CD14-positive monocyte (primary cell): ENCODE results near the gene RPL23. TPM values are rescaled to one million over a fixed set of nuclear protein-coding genes. Genes with fewer than 3 reads are reported as not detected.

ENCODE experiments used
- DNase-seq, 3 donors: peaks; one replicate each; pipeline ENCODE4 v3.0.0-alpha.2; 2011 to 2022
- H2AFZ ChIP-seq: 2 replicates; pipeline ENCODE4 v1.6.0; 2012; ENCODE audit warnings: mild to moderate bottlenecking, low read depth, low read length, inconsistent platforms; ENCODE audit not compliant: insufficient read depth, poor library complexity, severe bottlenecking
- H3K27ac ChIP-seq, 2 donors: 1 replicate in 1 of 2; 2 replicates in 1 of 2; pipeline ENCODE4 v1.5.1; 2012 to 2013; ENCODE audit warnings: low read length in 2 of 2, control low read depth in 1 of 2, inconsistent platforms in 1 of 2, low read depth in 1 of 2, mild to moderate bottlenecking in 1 of 2
- H3K27me3 ChIP-seq, 2 donors: one replicate each; pipeline versions ENCODE4 v1.6.0 to v1.6.1; 2011 to 2013; ENCODE audit warnings: low read length in 2 of 2; ENCODE audit not compliant: control insufficient read depth in 2 of 2, insufficient read depth in 2 of 2
- H3K36me3 ChIP-seq, 2 donors: replicated peaks in 1 of 2; 1 replicate in 1 of 2; 2 replicates in 1 of 2; pipeline versions ENCODE4 v1.5.1 to v1.6.1; 2012 to 2013; ENCODE audit warnings: low read length in 2 of 2, control low read depth in 1 of 2, inconsistent platforms in 1 of 2, mild to moderate bottlenecking in 1 of 2; ENCODE audit not compliant: insufficient read depth in 2 of 2, control insufficient read depth in 1 of 2
- H3K4me1 ChIP-seq, 2 donors: 1 replicate in 1 of 2; 2 replicates in 1 of 2; pipeline versions ENCODE4 v1.5.1 to v1.6.1; 2012 to 2013; ENCODE audit warnings: low read length in 2 of 2, control low read depth in 1 of 2, inconsistent platforms in 1 of 2, mild to moderate bottlenecking in 1 of 2, moderate library complexity in 1 of 2; ENCODE audit not compliant: insufficient read depth in 2 of 2, control insufficient read depth in 1 of 2
- H3K4me2 ChIP-seq: replicated peaks from 2 replicates; pipeline ENCODE3; 2012; ENCODE audit warnings: low read length, moderate library complexity, mild to moderate bottlenecking; ENCODE audit not compliant: poor library complexity, severe bottlenecking; ENCODE audit errors: extremely low read depth
- H3K4me3 ChIP-seq, 3 experiments: fragments of 200-600 bp in 1 of 3; sonication (generic) in 1 of 3; replicated peaks in 1 of 3; 1 replicate in 2 of 3; 2 replicates in 1 of 3; pipeline ENCODE4 v1.5.1; 2011 to 2013; ENCODE audit warnings: low read length in 3 of 3, mild to moderate bottlenecking in 3 of 3, control low read depth in 2 of 3, low read depth in 2 of 3, inconsistent platforms in 1 of 3, moderate library complexity in 1 of 3
- H3K79me2 ChIP-seq: 2 replicates; pipeline ENCODE4 v1.6.0; 2012; ENCODE audit warnings: mild to moderate bottlenecking, control low read depth, inconsistent platforms, low read length, moderate library complexity; ENCODE audit not compliant: insufficient read depth
- H3K9ac ChIP-seq: 2 replicates; pipeline ENCODE4 v1.6.0; 2017; ENCODE audit warnings: low read length, mild to moderate bottlenecking; ENCODE audit not compliant: insufficient read depth, poor library complexity, severe bottlenecking
- H3K9me3 ChIP-seq, 2 donors: replicated peaks in 1 of 2; 1 replicate in 1 of 2; 2 replicates in 1 of 2; pipeline versions ENCODE4 v1.5.1 to v1.6.1; 2012 to 2013; ENCODE audit warnings: low read length in 2 of 2, control low read depth in 1 of 2; ENCODE audit not compliant: control insufficient read depth in 1 of 2, insufficient read depth in 1 of 2
- H4K20me1 ChIP-seq: 2 replicates; pipeline ENCODE4 v1.6.0; 2012; ENCODE audit warnings: mild to moderate bottlenecking, low read length, control low read depth, moderate library complexity; ENCODE audit not compliant: insufficient read depth
- H3K27ac Mint-ChIP-seq, 7 donors: one replicate each; pipeline ENCODE4 v1.8.0; 2020; ENCODE audit warnings: mild to moderate bottlenecking in 7 of 7, mixed read lengths in 7 of 7, moderate library complexity in 6 of 7, inconsistent platforms in 2 of 7
- H3K27me3 Mint-ChIP-seq, 3 donors: one replicate each; pipeline ENCODE4 v1.8.0; 2021 to 2022; ENCODE audit warnings: low read depth in 3 of 3, mild to moderate bottlenecking in 3 of 3, mixed read lengths in 3 of 3, moderate library complexity in 3 of 3, inconsistent platforms in 1 of 3
- H3K36me3 Mint-ChIP-seq, 2 donors: one replicate each; pipeline ENCODE4 v1.8.0; 2020; ENCODE audit warnings: mixed read lengths in 2 of 2, inconsistent platforms in 1 of 2, mild to moderate bottlenecking in 1 of 2
- H3K4me1 Mint-ChIP-seq: one replicate; pipeline ENCODE4 v1.8.0; 2020; ENCODE audit warnings: mild to moderate bottlenecking, mixed read lengths
- H3K4me3 Mint-ChIP-seq, 2 donors: one replicate each; pipeline ENCODE4 v1.8.0; 2020; ENCODE audit warnings: mild to moderate bottlenecking in 2 of 2, mixed read lengths in 2 of 2, moderate library complexity in 1 of 2
- H3K9me3 Mint-ChIP-seq, 7 donors: one replicate each; pipeline ENCODE4 v1.8.0; 2020 to 2022; ENCODE audit warnings: mixed read lengths in 7 of 7, mild to moderate bottlenecking in 6 of 7, moderate library complexity in 6 of 7, inconsistent platforms in 2 of 7
- CTCF ChIP-seq: fragments of 200-600 bp; IDR thresholded peaks from one replicate; pipeline ENCODE4 v1.8.0; 2022; ENCODE audit warnings: antibody characterized with exemption, mild to moderate bottlenecking
- WGBS: methylation state at CpG from one replicate; pipeline ENCODE4 v1.1.5; 2013; ENCODE audit warnings: missing lambda C conversion rate; ENCODE audit not compliant: insufficient coverage; 5-methylcytosine and 5-hydroxymethylcytosine counted together
- intact Hi-C, 2 donors: fragments of 100-400 bp; cut with micrococcal nuclease; formaldehyde crosslinking; loops; one replicate each; pipeline versions ENCODE4 v1.15.0 to v1.15.1; 2023
- polyA plus RNA-seq, 3 donors: library from polyadenylated mRNA; depleted of rRNA in 1 of 3; unstranded in 2 of 3; stranded (reverse) in 1 of 3; fragments of 300-500 nt in 2 of 3; fragments of >200 nt in 1 of 3; fragmentation: Illumina TruSeq in 2 of 3; gene quantifications; 1 replicate in 2 of 3; 2 replicates in 1 of 3; pipeline ENCODE4 v1.2.3, GENCODE V29; 2012 to 2021

Gene RPL23
- polyA plus RNA-seq, 3 donors: 561 to 1,701 (median 618) TPM

GRCh38 chr17:38894276-38894675, 40.8 kb upstream of the RPL23 start:
- H3K36me3 Mint-ChIP-seq: peaks cover 56 to 81% of the 10 kb centered on the region in 2 donors
- WGBS: 84% methylated on average over 3 of the region's 7 CpGs
- no peak overlapping the region for H3K4me2 ChIP-seq
- intact Hi-C loops: no loop called here
- H3K36me3 ChIP-seq: peaks cover 75 to 84% of the 10 kb centered on the region in 2 donors
- peaks cover 74% of the 10 kb centered on the region for H3K79me2 ChIP-seq
- H3K27ac Mint-ChIP-seq: peak overlapping the region in 6 of 7 donors; percentile 3 to 83 (median 27)
- no peaks in the 10 kb centered on the region for H3K9me3 Mint-ChIP-seq
- peaks cover 44% of the 10 kb centered on the region for H3K4me1 Mint-ChIP-seq
- H3K9ac ChIP-seq: no peak overlapping the region
- no peaks in the 10 kb centered on the region for H3K9me3 ChIP-seq
- H3K27ac ChIP-seq: peak overlapping the region in 1 of 2 donors; percentile 50
- DNase-seq: no peak
- H2AFZ ChIP-seq: no peak overlapping the region
- H3K4me3 ChIP-seq: no peak overlapping the region
- H3K4me1 ChIP-seq: peaks cover 27 to 42% of the 10 kb centered on the region in 2 donors
- H3K4me3 Mint-ChIP-seq: no peak overlapping the region
- TF ChIP-seq CTCF: no peak
- no peaks in the 10 kb centered on the region for H3K27me3 ChIP-seq
- peaks cover 99% of the 10 kb centered on the region for H4K20me1 ChIP-seq
- H3K27me3 Mint-ChIP-seq: peaks cover 0 to 1% (median 0%) of the 10 kb centered on the region in 3 donors

GRCh38 chr17:38893607-38894006, 40.1 kb upstream of the RPL23 start:
- H4K20me1 ChIP-seq: peaks cover 99% of the 10 kb centered on the region

More at GRCh38 chr17:38893607-38894006, 40.1 kb upstream of the RPL23 start:
- Histone ChIP-seq H3K9ac (no peak overlapping the region), H3K27ac (peak overlapping the region; percentile 1 to 50), H3K79me2 (peaks cover 75% of the 10 kb centered on the region), H3K4me3 (no peak overlapping the region), H3K36me3 (peaks cover 82 to 91% of the 10 kb centered on the region in 2 donors), H3K9me3 (no peaks in the 10 kb centered on the region), H3K4me1 (peaks cover 20 to 35% of the 10 kb centered on the region in 2 donors), H2AFZ (no peak overlapping the region), H3K4me2 (no peak overlapping the region), H3K27me3 (no peaks in the 10 kb centered on the region)
- Mint-ChIP-seq H3K4me3 (no peak overlapping the region), H3K36me3 (peaks cover 60 to 85% of the 10 kb centered on the region in 2 donors), H3K4me1 (peaks cover 39% of the 10 kb centered on the region), H3K27me3 (peaks cover 0 to 1% (median 0%) of the 10 kb centered on the region in 3 donors), H3K27ac (peak overlapping the region in 3 of 7 donors; percentile 42 to 80 (median 68)), H3K9me3 (no peaks in the 10 kb centered on the region)
- intact Hi-C loops: no loop called here
- no peak for TF ChIP-seq CTCF
- 4% methylated on average over 5 of the region's 6 CpGs for WGBS
- no peak for DNase-seq
